GM12878 (cell line): Measurements from ENCODE around the gene ARHGAP5. TPM values are rescaled to one million over a fixed set of nuclear protein-coding genes. Genes with fewer than 3 reads are reported as not detected.

ENCODE experiments used
- BHLHE40 ChIP-seq, 2 experiments: fragments of 450-650 bp in 1 of 2; IDR thresholded peaks; 2 replicates each; pipeline ENCODE4 v1.6.1; 2011 to 2017; ENCODE audit warnings: low read depth in 2 of 2, borderline replicate concordance in 1 of 2, improper control_type of control experiment in 1 of 2, low read length in 1 of 2, mild to moderate bottlenecking in 1 of 2
- BRCA1 ChIP-seq: IDR thresholded peaks from 2 replicates; pipeline ENCODE4 v1.6.1; 2011; ENCODE audit warnings: low read depth, low read length, improper control_type of control experiment
- CEBPB ChIP-seq, 2 experiments: fragments of 150-350 bp in 1 of 2; IDR thresholded peaks; 2 replicates each; pipeline ENCODE4 v1.6.1; 2012 to 2014; ENCODE audit warnings: low read depth in 2 of 2, low read length in 2 of 2, borderline replicate concordance in 1 of 2, inconsistent platforms in 1 of 2
- ESRRA ChIP-seq: IDR thresholded peaks from 2 replicates; pipeline ENCODE4 v1.6.1; 2012; ENCODE audit warnings: mild to moderate bottlenecking, low read length, improper control_type of control experiment
- IRF4 ChIP-seq: IDR thresholded peaks from 2 replicates; pipeline ENCODE4 v1.6.1; 2011; ENCODE audit warnings: low read depth, low read length
- LARP7 ChIP-seq: fragments of 450-650 bp; IDR thresholded peaks from 2 replicates; pipeline ENCODE4 v1.6.1; 2017; ENCODE audit warnings: mild to moderate bottlenecking
- NR2C2 ChIP-seq: IDR thresholded peaks from 2 replicates; pipeline ENCODE4 v1.6.1; 2011; ENCODE audit warnings: borderline replicate concordance, low read depth; ENCODE audit not compliant: control insufficient read depth, insufficient read length
- RAD51 ChIP-seq: fragments of 450-650 bp; IDR thresholded peaks from 2 replicates; pipeline ENCODE4 v1.6.1; 2016; ENCODE audit warnings: moderate library complexity, mild to moderate bottlenecking, inconsistent platforms
- RCOR1 ChIP-seq: conservative IDR thresholded peaks from 2 replicates; pipeline ENCODE4 v1.6.1; 2012; ENCODE audit warnings: low read depth, low read length, improper control_type of control experiment
- SMC3 ChIP-seq: IDR thresholded peaks from 2 replicates; pipeline ENCODE4 v1.6.1; 2011; ENCODE audit warnings: low read length, improper control_type of control experiment, borderline replicate concordance
- SRF ChIP-seq, 2 experiments: IDR thresholded peaks; 2 replicates each; pipeline ENCODE4 v1.6.1; 2011; ENCODE audit warnings: low read depth in 2 of 2, low read length in 2 of 2, mild to moderate bottlenecking in 1 of 2, moderate library complexity in 1 of 2
- TBL1XR1 ChIP-seq: IDR thresholded peaks from 2 replicates; pipeline ENCODE4 v1.6.1; 2012; ENCODE audit warnings: low read depth, low read length, improper control_type of control experiment
- ZNF274 ChIP-seq: IDR thresholded peaks from one replicate; pipeline ENCODE4 v1.8.0; 2011; ENCODE audit not compliant: insufficient read length, insufficient read depth
- ZNF622 ChIP-seq: fragments of 450-650 bp; IDR thresholded peaks from 2 replicates; pipeline ENCODE4 v1.6.1; 2017; ENCODE audit warnings: mild to moderate bottlenecking, inconsistent platforms
- polyA plus RNA-seq, 11 experiments: library from polyadenylated mRNA; depleted of rRNA in 4 of 11; unstranded in 6 of 11; stranded (reverse) in 5 of 11; fragments of >200 nt; fragmentation: Nextera tagmentation in 4 of 11; fragmentation: Illumina TruSeq in 1 of 11; extraction: Ambion mirVana in 4 of 11; extraction: Trizol in 1 of 11; gene quantifications; 1 replicate in 1 of 11; 2 replicates in 10 of 11; pipeline versions ENCODE4 v1.2.1 to v1.2.3, GENCODE V29; 2011 to 2016; ENCODE audit warnings: inconsistent platforms in 2 of 11, missing spikeins in 2 of 11, low read depth in 1 of 11
- total RNA-seq, 4 experiments: library from RNA; depleted of rRNA in 3 of 4; stranded (reverse); fragments of >200 nt in 3 of 4; fragmentation: Illumina TruSeq in 1 of 4; extraction: Trizol in 1 of 4; gene quantifications; 2 replicates each; pipeline versions ENCODE4 v1.2.1 to v1.2.3, GENCODE V29; 2013 to 2021
- TF ChIP-seq, protein P1 (sequence below): fragments of 450-650 bp; IDR thresholded peaks from 2 replicates; pipeline ENCODE4 v1.6.1; 2017; ENCODE audit warnings: antibody characterized with exemption, mild to moderate bottlenecking, moderate library complexity
- TF ChIP-seq, protein P2 (sequence below), 3 experiments: IDR thresholded peaks in 2 of 3; conservative IDR thresholded peaks in 1 of 3; 2 replicates each; pipeline ENCODE4 v1.5.1; 2011; ENCODE audit warnings: low read depth in 3 of 3, low read length in 3 of 3, mild to moderate bottlenecking in 3 of 3, control low read depth in 2 of 3, moderate library complexity in 2 of 3, inconsistent platforms in 1 of 3, mixed read lengths in 1 of 3; ENCODE audit not compliant: control insufficient read depth in 2 of 3, insufficient read depth in 1 of 3; ENCODE audit errors: extremely low read depth in 1 of 3
- TF ChIP-seq, protein P3 (sequence below): fragments of 450-650 bp; formaldehyde crosslinking; IDR thresholded peaks from 2 replicates; pipeline ENCODE4 v1.4.0; 2020; ENCODE audit warnings: mild to moderate bottlenecking, moderate library complexity
- TF ChIP-seq, protein P4 (sequence below): IDR thresholded peaks from 2 replicates; pipeline ENCODE4 v1.6.1; 2011; ENCODE audit warnings: low read depth, low read length, improper control_type of control experiment, borderline replicate concordance

ARHGAP5 gene
- total and polyA plus RNA-seq, 10 of the 15 experiments (the other 5 are each of a cell fraction or from before 2014, with no cell fraction given): 0.91 to 19.6 (median 7.2) TPM

DNA sequence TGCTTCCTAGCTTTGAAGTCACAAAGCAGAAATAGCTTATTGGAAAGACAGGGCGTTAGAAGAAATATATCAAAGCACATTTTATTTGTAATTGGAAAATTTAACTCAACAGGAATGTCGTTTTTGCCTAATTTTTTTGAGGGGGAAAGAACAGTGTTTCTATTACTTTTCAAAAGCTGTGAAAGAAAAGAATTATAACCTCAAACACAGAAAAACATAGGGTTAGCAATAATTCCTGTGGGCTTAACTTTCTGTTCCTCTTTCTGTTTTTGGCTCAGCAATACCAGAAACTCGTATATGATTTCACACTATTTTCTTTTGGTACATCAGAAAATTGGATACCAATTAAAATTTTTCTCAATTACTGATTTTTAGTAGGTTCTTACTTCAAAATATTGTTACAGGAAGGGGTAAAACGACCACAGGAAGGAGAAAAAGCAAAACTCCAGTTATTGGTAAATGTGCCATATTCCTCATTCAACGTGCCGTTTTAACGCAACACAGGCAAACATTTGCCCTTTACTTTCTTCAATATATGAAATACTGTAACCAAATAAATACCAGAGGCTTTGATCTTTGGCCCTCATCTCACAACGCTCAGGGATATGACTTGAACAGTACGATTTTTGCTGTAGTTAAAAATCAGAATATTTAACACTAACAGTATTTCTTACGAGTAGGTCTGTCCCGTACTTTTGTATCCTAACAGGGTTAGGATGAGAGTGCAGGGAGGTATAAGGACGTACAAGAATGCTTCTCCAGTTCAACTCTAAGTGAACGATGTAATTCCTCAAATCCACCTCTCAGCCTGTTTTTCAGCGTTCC, 123.5 kb downstream of the ARHGAP5 start (continued):
- TF ChIP-seq IRF4 (0 out of 2 replicates have a peak, but pooled peaks have one; percentile 57), SRF (IDR thresholded peaks at IDR 0.05; ENCODE audit: low read depth in 2 of 2, low read length in 2 of 2) (no peak), TBL1XR1 (no peak; the same call in 1 of the 2 replicates), LARP7 (no peak), NR2C2 (no peak), BRCA1 (no peak), ZNF274 (no peak), ZNF622 (no peak), CEBPB (IDR thresholded peaks at IDR 0.05; ENCODE audit: borderline replicate concordance in 1 of 2, low read depth in 2 of 2, low read length in 2 of 2) (no peak), RAD51 (no peak), BHLHE40 (IDR thresholded peaks at IDR 0.05; ENCODE audit: borderline replicate concordance in 1 of 2, low read depth in 2 of 2, low read length in 1 of 2) (peak in 1 of 2 experiments; percentile 39; a peak in 1 of 4 replicates), RCOR1 (0 out of 2 replicates have a peak, but pooled peaks have one; percentile 60), ESRRA (no peak), SMC3 (no peak)
- TF ChIP-seq, protein P1, sequence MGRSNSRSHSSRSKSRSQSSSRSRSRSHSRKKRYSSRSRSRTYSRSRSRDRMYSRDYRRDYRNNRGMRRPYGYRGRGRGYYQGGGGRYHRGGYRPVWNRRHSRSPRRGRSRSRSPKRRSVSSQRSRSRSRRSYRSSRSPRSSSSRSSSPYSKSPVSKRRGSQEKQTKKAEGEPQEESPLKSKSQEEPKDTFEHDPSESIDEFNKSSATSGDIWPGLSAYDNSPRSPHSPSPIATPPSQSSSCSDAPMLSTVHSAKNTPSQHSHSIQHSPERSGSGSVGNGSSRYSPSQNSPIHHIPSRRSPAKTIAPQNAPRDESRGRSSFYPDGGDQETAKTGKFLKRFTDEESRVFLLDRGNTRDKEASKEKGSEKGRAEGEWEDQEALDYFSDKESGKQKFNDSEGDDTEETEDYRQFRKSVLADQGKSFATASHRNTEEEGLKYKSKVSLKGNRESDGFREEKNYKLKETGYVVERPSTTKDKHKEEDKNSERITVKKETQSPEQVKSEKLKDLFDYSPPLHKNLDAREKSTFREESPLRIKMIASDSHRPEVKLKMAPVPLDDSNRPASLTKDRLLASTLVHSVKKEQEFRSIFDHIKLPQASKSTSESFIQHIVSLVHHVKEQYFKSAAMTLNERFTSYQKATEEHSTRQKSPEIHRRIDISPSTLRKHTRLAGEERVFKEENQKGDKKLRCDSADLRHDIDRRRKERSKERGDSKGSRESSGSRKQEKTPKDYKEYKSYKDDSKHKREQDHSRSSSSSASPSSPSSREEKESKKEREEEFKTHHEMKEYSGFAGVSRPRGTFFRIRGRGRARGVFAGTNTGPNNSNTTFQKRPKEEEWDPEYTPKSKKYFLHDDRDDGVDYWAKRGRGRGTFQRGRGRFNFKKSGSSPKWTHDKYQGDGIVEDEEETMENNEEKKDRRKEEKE: no peak
- TF ChIP-seq, protein P2, sequence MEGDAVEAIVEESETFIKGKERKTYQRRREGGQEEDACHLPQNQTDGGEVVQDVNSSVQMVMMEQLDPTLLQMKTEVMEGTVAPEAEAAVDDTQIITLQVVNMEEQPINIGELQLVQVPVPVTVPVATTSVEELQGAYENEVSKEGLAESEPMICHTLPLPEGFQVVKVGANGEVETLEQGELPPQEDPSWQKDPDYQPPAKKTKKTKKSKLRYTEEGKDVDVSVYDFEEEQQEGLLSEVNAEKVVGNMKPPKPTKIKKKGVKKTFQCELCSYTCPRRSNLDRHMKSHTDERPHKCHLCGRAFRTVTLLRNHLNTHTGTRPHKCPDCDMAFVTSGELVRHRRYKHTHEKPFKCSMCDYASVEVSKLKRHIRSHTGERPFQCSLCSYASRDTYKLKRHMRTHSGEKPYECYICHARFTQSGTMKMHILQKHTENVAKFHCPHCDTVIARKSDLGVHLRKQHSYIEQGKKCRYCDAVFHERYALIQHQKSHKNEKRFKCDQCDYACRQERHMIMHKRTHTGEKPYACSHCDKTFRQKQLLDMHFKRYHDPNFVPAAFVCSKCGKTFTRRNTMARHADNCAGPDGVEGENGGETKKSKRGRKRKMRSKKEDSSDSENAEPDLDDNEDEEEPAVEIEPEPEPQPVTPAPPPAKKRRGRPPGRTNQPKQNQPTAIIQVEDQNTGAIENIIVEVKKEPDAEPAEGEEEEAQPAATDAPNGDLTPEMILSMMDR (IDR thresholded peaks at IDR 0.05 in 2 of 3, conservative IDR thresholded peaks at IDR 0.05 in 1 of 3; ENCODE audit: control insufficient read depth in 2 of 3, extremely low read depth in 1 of 3, insufficient read depth in 1 of 3, low read depth in 3 of 3, low read length in 3 of 3): no peak
- TF ChIP-seq, protein P3, sequence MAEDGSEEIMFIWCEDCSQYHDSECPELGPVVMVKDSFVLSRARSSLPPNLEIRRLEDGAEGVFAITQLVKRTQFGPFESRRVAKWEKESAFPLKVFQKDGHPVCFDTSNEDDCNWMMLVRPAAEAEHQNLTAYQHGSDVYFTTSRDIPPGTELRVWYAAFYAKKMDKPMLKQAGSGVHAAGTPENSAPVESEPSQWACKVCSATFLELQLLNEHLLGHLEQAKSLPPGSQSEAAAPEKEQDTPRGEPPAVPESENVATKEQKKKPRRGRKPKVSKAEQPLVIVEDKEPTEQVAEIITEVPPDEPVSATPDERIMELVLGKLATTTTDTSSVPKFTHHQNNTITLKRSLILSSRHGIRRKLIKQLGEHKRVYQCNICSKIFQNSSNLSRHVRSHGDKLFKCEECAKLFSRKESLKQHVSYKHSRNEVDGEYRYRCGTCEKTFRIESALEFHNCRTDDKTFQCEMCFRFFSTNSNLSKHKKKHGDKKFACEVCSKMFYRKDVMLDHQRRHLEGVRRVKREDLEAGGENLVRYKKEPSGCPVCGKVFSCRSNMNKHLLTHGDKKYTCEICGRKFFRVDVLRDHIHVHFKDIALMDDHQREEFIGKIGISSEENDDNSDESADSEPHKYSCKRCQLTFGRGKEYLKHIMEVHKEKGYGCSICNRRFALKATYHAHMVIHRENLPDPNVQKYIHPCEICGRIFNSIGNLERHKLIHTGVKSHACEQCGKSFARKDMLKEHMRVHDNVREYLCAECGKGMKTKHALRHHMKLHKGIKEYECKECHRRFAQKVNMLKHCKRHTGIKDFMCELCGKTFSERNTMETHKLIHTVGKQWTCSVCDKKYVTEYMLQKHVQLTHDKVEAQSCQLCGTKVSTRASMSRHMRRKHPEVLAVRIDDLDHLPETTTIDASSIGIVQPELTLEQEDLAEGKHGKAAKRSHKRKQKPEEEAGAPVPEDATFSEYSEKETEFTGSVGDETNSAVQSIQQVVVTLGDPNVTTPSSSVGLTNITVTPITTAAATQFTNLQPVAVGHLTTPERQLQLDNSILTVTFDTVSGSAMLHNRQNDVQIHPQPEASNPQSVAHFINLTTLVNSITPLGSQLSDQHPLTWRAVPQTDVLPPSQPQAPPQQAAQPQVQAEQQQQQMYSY (CRISPR knock-in tag): no peak
- TF ChIP-seq, protein P4, sequence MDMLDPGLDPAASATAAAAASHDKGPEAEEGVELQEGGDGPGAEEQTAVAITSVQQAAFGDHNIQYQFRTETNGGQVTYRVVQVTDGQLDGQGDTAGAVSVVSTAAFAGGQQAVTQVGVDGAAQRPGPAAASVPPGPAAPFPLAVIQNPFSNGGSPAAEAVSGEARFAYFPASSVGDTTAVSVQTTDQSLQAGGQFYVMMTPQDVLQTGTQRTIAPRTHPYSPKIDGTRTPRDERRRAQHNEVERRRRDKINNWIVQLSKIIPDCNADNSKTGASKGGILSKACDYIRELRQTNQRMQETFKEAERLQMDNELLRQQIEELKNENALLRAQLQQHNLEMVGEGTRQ: no peak
